Ovary (tissue), 9 donors: ENCODE data around the gene CHD2. TPM values are rescaled to one million over a fixed set of nuclear protein-coding genes. Genes with fewer than 3 reads are reported as not detected.
"Not testable (repeated sequence)": the region's sequence is repeated elsewhere in the genome, so short reads cannot be mapped to it uniquely, and the experiment has no call there.

Experiments used
- DNase-seq, 5 donors: peaks; one replicate each; pipeline ENCODE4 v3.0.0-alpha.2; 2019 to 2020
- H3K27ac ChIP-seq, 2 donors: fragments of 200-600 bp; one replicate each; pipeline versions ENCODE4 v1.5.1 to v1.8.0; 2019 to 2022
- H3K27me3 ChIP-seq: fragments of 200-600 bp; one replicate; pipeline ENCODE4 v1.8.0; 2022
- H3K36me3 ChIP-seq: fragments of 200-600 bp; sonication (generic); one replicate; pipeline ENCODE4 v1.5.1; 2019
- H3K4me1 ChIP-seq: one replicate; pipeline ENCODE4 v1.8.1; 2013; ENCODE audit warnings: mild to moderate bottlenecking, moderate library complexity; ENCODE audit not compliant: insufficient read depth
- H3K4me3 ChIP-seq: fragments of 200-600 bp; sonication (generic); one replicate; pipeline ENCODE4 v1.5.1; 2017
- H3K9me3 ChIP-seq, 2 donors: fragments of 200-600 bp in 1 of 2; sonication (generic) in 1 of 2; one replicate each; pipeline versions ENCODE4 v1.5.1 to v1.8.1; 2013 to 2019; ENCODE audit warnings: mild to moderate bottlenecking in 1 of 2, moderate library complexity in 1 of 2
- CTCF ChIP-seq, 3 donors: fragments of 450-650 bp in 2 of 3; fragments of 200-600 bp in 1 of 3; IDR thresholded peaks; one replicate each; pipeline versions ENCODE4 v1.5.1 to v1.8.0; 2016 to 2022; ENCODE audit warnings: antibody characterized with exemption in 3 of 3, mild to moderate bottlenecking in 1 of 3
- EP300 ChIP-seq: sonication (generic); formaldehyde crosslinking; IDR thresholded peaks from one replicate; pipeline ENCODE4 v1.6.1; 2017; ENCODE audit warnings: antibody characterized with exemption
- POLR2A ChIP-seq: fragments of 450-650 bp; IDR thresholded peaks from one replicate; pipeline ENCODE4 v1.6.1; 2017; ENCODE audit warnings: antibody characterized with exemption, mild to moderate bottlenecking, moderate library complexity
- WGBS, 3 donors: extraction: QIAGEN DNeasy Blood & Tissue Kit in 1 of 3; methylation state at CpG; one replicate each; pipeline versions ENCODE4 v1.1.5 to v1.1.7; 2013 to 2017; 5-methylcytosine and 5-hydroxymethylcytosine counted together
- intact Hi-C, 4 donors: fragments of 100-400 bp; cut with DNase I; formaldehyde crosslinking; loops; one replicate each; pipeline versions ENCODE4 v1.11.0 to v1.15.1; 2022 to 2023
- polyA plus RNA-seq, 2 donors: library from polyadenylated mRNA; stranded (reverse); fragments of 200-250 nt in 1 of 2; fragments of 350-450 nt in 1 of 2; fragmentation: Illumina TruSeq in 1 of 2; extraction: RNeasy Lipid Tissue Mini Kit (QIAGEN cat#74804) in 1 of 2; gene quantifications; one replicate each; pipeline ENCODE4 v1.2.3, GENCODE V29; 2013 to 2014
- total RNA-seq, 7 donors: library from RNA; depleted of rRNA in 2 of 7; stranded (reverse); fragments of >200 nt in 2 of 7; fragmentation: NEBNext Ultra II Directional in 3 of 7; extraction: Animal tissue kit (Norgen Biotek cat#: 25700) in 3 of 7; gene quantifications; one replicate each; pipeline versions ENCODE4 v1.1.0 to v1.2.4, GENCODE V29; 2016 to 2023
- donor health status: DM: no; HTN: no; CAD: no; lungs with moderate emphysema.
- donor health status: DM: no; HTN: no; CAD: no.
- donor health status: Bipolar disorder and iron deficiency.
- donor health status: DM: yes; HTN: yes; CAD: no.
- donor health status: DM: no; HTN: no; CAD: no.
- donor health status: DM: yes; HTN: yes; CAD: no.

The CHD2 gene
- total and polyA plus RNA-seq, 9 donors = 43.6 to 146 (median 98.2) TPM

DNA sequence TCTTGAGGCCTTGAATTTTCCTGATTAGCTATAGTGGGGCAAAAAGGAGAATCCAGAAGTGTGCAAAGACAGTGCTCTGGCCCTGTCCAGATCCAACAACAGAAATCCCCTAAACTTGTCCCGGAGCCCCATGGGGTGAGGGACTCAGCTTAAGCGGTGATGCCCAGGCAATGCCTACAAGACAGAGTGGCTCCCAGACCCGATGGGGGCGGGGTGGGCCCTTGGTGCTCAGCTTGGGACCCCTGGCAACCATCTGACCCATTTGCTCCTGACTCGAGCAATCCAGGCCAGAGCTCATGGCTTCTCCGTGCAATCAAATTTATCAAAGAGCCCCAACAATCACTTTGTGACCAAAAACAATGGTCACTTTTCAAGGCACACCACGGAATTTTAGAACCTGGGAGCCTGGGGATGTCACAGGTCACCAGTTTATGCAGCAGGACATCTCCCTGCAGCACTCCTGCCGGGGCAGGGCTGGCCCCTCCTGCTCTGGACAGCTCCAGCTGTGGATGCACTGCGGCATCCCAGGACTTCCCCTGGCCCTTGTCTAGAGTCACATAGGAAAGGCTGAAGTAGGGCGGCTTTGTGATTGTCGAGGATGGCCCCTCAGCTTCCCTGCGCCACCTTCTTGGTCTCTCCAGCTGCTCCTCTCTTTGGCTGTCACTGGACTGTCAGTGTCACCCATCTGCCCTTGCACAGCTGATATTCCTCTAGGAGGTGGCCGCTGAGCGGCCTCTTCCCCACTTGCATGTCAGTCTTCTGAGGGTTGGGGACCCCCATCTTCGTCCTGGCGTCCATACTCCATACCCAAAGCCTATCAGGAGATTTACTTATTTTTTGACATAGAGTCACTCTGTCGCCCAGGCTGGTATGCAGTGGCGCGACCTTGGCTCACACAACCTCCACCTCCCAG lies 160.5 kb downstream of the CHD2 start:
- Histone ChIP-seq H3K27me3 (no peaks in the 10 kb centered on the region), H3K36me3 (no peaks in the 10 kb centered on the region), H3K27ac (no peak overlapping the region), H3K4me3 (no peak overlapping the region), H3K9me3 (no peaks in the 10 kb centered on the region), H3K4me1 (peaks cover 13% of the 10 kb centered on the region)
- intact Hi-C loops = no loop called here
- WGBS, 3 donors = 80 to 83% (median 82%) methylated on average over 19 of the region's 19 CpGs
- peak in 1 of 5 donors; percentile 30 for DNase-seq
- TF ChIP-seq CTCF (IDR thresholded peaks at IDR 0.05) = no peak
- TF ChIP-seq EP300 = no peak
- no peak for TF ChIP-seq POLR2A

- DNase-seq = peak in 1 of 5 donors; percentile 14
- H3K27me3 ChIP-seq, H3K9me3 ChIP-seq, H3K27ac ChIP-seq, H3K36me3 ChIP-seq, H3K4me3 ChIP-seq, intact Hi-C loops: not testable (repeated sequence)
- WGBS, 3 donors = 50 to 66% (median 61%) methylated on average over 10 to 13 of the region's 13 CpGs
- peaks cover 17% of the 10 kb centered on the region for H3K4me1 ChIP-seq
These were observed 162.6 kb downstream of the CHD2 start for GRCh38 chr15:93062628-93063261.

GRCh38 chr15:93063262-93063671 lies 163.1 kb downstream of the CHD2 start:
- 56 to 75% (median 74%) methylated on average over 6 to 8 of the region's 8 CpGs for WGBS, 3 donors
- DNase-seq = peak in 1 of 5 donors; percentile 19
- H3K36me3 ChIP-seq = no peaks in the 10 kb centered on the region
- TF ChIP-seq POLR2A (no peak), CTCF (IDR thresholded peaks at IDR 0.05) (no peak), EP300 (no peak)
- no peaks in the 10 kb centered on the region for H3K27me3 ChIP-seq
- H3K9me3 ChIP-seq = no peaks in the 10 kb centered on the region
- H3K4me3 ChIP-seq = no peak overlapping the region
- H3K4me1 ChIP-seq = peaks cover 19% of the 10 kb centered on the region
- peak overlapping the region in 1 of 2 donors; percentile 20 for H3K27ac ChIP-seq
- intact Hi-C loops = no loop called here

GRCh38 chr15:93063796-93064690 lies 163.9 kb downstream of the CHD2 start:
- Histone ChIP-seq H3K4me1 (peaks cover 21% of the 10 kb centered on the region), H3K27me3 (no peaks in the 10 kb centered on the region), H3K27ac (peak overlapping the region; percentile 20 to 31), H3K36me3 (no peaks in the 10 kb centered on the region), H3K4me3 (no peak overlapping the region), H3K9me3 (no peaks in the 10 kb centered on the region)
- intact Hi-C loops = no loop called here
- TF ChIP-seq EP300 (no peak), CTCF (IDR thresholded peaks at IDR 0.05) (no peak), POLR2A (no peak)
- DNase-seq = peak in 1 of 5 donors; percentile 18
- WGBS, 3 donors = 77 to 83% (median 78%) methylated on average over 19 to 23 of the region's 23 CpGs
